GM10847 (cell line): ENCODE results near the gene B4GALNT4.

Source experiments
- POLR2A ChIP-seq: IDR thresholded peaks from 2 replicates; pipeline ENCODE4 v1.6.1; 2011; ENCODE audit not compliant: insufficient read length; ENCODE audit errors: extremely low read depth

B4GALNT4 gene

GRCh38 chr11:357582-357981, 11.7 kb upstream of the B4GALNT4 start:
- TF ChIP-seq POLR2A: no peak

- no peak for TF ChIP-seq POLR2A
These were observed 11.0 kb upstream of the B4GALNT4 start for GRCh38 chr11:358129-358800.

GRCh38 chr11:359181-359714, 10.1 kb upstream of the B4GALNT4 start:
- no peak for TF ChIP-seq POLR2A

- TF ChIP-seq POLR2A: no peak
These were observed 8.7 kb upstream of the B4GALNT4 start for GRCh38 chr11:360326-361280.

GRCh38 chr11:362642-363442, 6.5 kb upstream of the B4GALNT4 start:
- no peak for TF ChIP-seq POLR2A

- TF ChIP-seq POLR2A: no peak
These were observed 5.1 kb upstream of the B4GALNT4 start for GRCh38 chr11:363948-364761.

GRCh38 chr11:364991-365725, 4.1 kb upstream of the B4GALNT4 start:
- no peak for TF ChIP-seq POLR2A

GRCh38 chr11:365831-366230, 3.5 kb upstream of the B4GALNT4 start:
- no peak for TF ChIP-seq POLR2A

- no peak for TF ChIP-seq POLR2A
These were observed 1.3 kb upstream of the B4GALNT4 start for GRCh38 chr11:367956-368413.

- TF ChIP-seq POLR2A: no peak
These were observed 624 bp upstream of the B4GALNT4 start for GRCh38 chr11:368414-369335.

- TF ChIP-seq POLR2A: no peak
These were observed 1.0 kb downstream of the B4GALNT4 start for GRCh38 chr11:370070-370941.

- TF ChIP-seq POLR2A: no peak
These were observed 1.8 kb downstream of the B4GALNT4 start for GRCh38 chr11:371051-371450.
